Metanephros (tissue), 2 donors: ENCODE data around the gene PRPSAP2. TPM values are rescaled to one million over a fixed set of nuclear protein-coding genes. Genes with fewer than 3 reads are reported as not detected.

Source experiments
- small RNA-seq: library from RNA; depleted of rRNA; stranded (forward); fragments of <200 nt; gene quantifications from one replicate; pipeline ENCODE3, GENCODE V24; 2014; ENCODE audit warnings: low replicate concordance
- total RNA-seq: library from RNA; depleted of rRNA; stranded (reverse); fragments of >200 nt; gene quantifications from one replicate; pipeline ENCODE4 v1.2.3, GENCODE V29; 2014

Gene PRPSAP2, protein sequence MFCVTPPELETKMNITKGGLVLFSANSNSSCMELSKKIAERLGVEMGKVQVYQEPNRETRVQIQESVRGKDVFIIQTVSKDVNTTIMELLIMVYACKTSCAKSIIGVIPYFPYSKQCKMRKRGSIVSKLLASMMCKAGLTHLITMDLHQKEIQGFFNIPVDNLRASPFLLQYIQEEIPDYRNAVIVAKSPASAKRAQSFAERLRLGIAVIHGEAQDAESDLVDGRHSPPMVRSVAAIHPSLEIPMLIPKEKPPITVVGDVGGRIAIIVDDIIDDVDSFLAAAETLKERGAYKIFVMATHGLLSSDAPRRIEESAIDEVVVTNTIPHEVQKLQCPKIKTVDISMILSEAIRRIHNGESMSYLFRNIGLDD
- total RNA-seq: 42.6 TPM

GRCh38 chr17:18857864-18858566, at the start of gene PRPSAP2:
PRPSAP2 (plus strand) TSS chr17:18858131; CDS start chr17:18865834, 7,703 bp downstream.

GRCh38 chr17:18951941-18952842, 94.3 kb downstream of the PRPSAP2 start, which contains the start of gene SLC5A10:
SLC5A10 (plus strand) TSS chr17:18952165; CDS start chr17:18952206, 41 bp downstream.

Small RNA genes within 50 kb of the gene (small RNA-seq; reads per million reads assigned to genes)
- gene RF00324: not detected

Other genes with a start within 250 kb of the PRPSAP2 start
- not detected for gene TBC1D28, start 213.7 kb upstream of the PRPSAP2 start, total RNA-seq
- gene FOXO3B, start 175.8 kb upstream of the PRPSAP2 start, total RNA-seq: 11.3 TPM
- gene FBXW10, start 114.1 kb upstream of the PRPSAP2 start, total RNA-seq: 0.18 TPM
- gene TVP23B, start 76.9 kb upstream of the PRPSAP2 start, total RNA-seq: 31.0 TPM
- 0.82 TPM for gene SLC5A10, start 94.0 kb downstream of the PRPSAP2 start, total RNA-seq
- gene FAM83G, start 146.6 kb downstream of the PRPSAP2 start, total RNA-seq: 10.3 TPM
- 12.4 TPM for gene GRAP, start 188.8 kb downstream of the PRPSAP2 start, total RNA-seq